GM19468 (cell line): ENCODE data around the gene SARS2.
A peak's percentile ranks its signal among the peaks of the same experiment; 100 is the strongest.
"Not testable (repeated sequence)": the region's sequence is repeated elsewhere in the genome, so short reads cannot be mapped to it uniquely, and the experiment has no call there.

ENCODE experiments used
- ATAC-seq: cut with Tn5 transposase; IDR thresholded peaks from one replicate; pipeline ENCODE4 v1.9.1; 2021; ENCODE audit warnings: mild to moderate bottlenecking, moderate library complexity, moderate number of reproducible peaks; ENCODE audit not compliant: unreplicated experiment; ENCODE audit errors: extremely low read depth

SARS2 gene

GRCh38 chr19:38899447-38900201, 30.9 kb downstream of the SARS2 start, which contains the start of the genes NFKBIB and SIRT2:
Gene NFKBIB (plus strand): TSS chr19:38899969. CDS start chr19:38900033, 64 bp downstream.
Gene SIRT2 (minus strand): TSS chr19:38899618. CDS start chr19:38899521, 97 bp downstream.
- ATAC-seq, result peak; percentile 89

- ATAC-seq, result no peak
These were observed 31.6 kb downstream of the SARS2 start for GRCh38 chr19:38898788-38899446.

- ATAC-seq, result no peak
These were observed 35.6 kb downstream of the SARS2 start for GRCh38 chr19:38894968-38895367.

GRCh38 chr19:38893341-38893771, 37.2 kb downstream of the SARS2 start:
- ATAC-seq, result no peak

- ATAC-seq, result no peak
These were observed 37.7 kb downstream of the SARS2 start for GRCh38 chr19:38892841-38893240.

GRCh38 chr19:38891771-38892170, 38.8 kb downstream of the SARS2 start:
- ATAC-seq, result no peak

GRCh38 chr19:38890686-38891085, 39.9 kb downstream of the SARS2 start:
- no peak for ATAC-seq

- no peak for ATAC-seq
These were observed 40.8 kb downstream of the SARS2 start for GRCh38 chr19:38889803-38890202.

GRCh38 chr19:38888876-38889275, 41.7 kb downstream of the SARS2 start:
- no peak for ATAC-seq

- not testable (repeated sequence) for ATAC-seq
These were observed 45.9 kb downstream of the SARS2 start for GRCh38 chr19:38884691-38885090.

GRCh38 chr19:38883286-38883685, 47.3 kb downstream of the SARS2 start:
- no peak for ATAC-seq

- no peak for ATAC-seq
These were observed 49.5 kb downstream of the SARS2 start for GRCh38 chr19:38880882-38881609.

GRCh38 chr19:38880076-38880881, 50.3 kb downstream of the SARS2 start:
- ATAC-seq, result no peak

GRCh38 chr19:38879400-38879751, 51.2 kb downstream of the SARS2 start:
- no peak for ATAC-seq

- ATAC-seq, result no peak
These were observed 51.8 kb downstream of the SARS2 start for GRCh38 chr19:38878575-38879399.

GRCh38 chr19:38877781-38878574, 52.6 kb downstream of the SARS2 start, which contains the start of gene RINL:
Gene RINL (minus strand): TSS chr19:38878275. CDS start chr19:38876742, 1,533 bp downstream.
- no peak for ATAC-seq

GRCh38 chr19:38875656-38876395, 54.7 kb downstream of the SARS2 start:
- no peak for ATAC-seq

GRCh38 chr19:38873400-38873799, 57.2 kb downstream of the SARS2 start:
- not testable (repeated sequence) for ATAC-seq
